RKO (cell line): Measurements from ENCODE around the gene NME4.
A peak's percentile ranks its signal among the peaks of the same experiment; 100 is the strongest.
"Not testable (repeated sequence)": the region's sequence is repeated elsewhere in the genome, so short reads cannot be mapped to it uniquely, and the experiment has no call there.

Source experiments
- DNase-seq: peaks from one replicate; pipeline ENCODE4 v3.0.0-alpha.2; 2016; ENCODE audit warnings: low spot score

NME4 gene

DNA sequence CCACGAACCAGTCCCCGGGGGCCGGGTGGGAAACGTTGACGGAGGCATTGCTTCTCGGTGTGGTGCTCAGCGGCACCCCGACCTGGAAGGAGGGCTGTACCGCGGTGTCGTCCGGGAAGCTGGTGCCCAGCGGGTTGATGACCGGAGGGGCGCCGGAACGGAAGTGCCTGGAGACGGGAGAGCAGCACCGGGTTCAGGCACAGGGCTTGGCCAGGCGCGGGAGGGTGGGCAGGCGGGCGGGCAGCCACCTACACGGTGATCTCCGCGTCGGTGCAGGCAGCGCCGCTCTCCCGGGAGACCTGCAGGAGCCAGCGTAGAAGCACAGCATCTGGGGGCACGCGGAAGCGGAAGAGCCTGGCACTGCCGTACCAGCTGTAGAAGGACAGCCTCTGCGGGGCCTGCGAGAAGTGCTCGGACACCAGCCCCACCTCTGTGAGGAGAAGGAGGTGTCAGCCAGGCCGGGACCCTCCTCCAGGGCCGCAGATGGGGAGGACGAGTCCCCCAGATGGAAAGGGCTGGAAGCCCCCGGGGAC is 19.5 kb upstream of the NME4 start:
- no peak for DNase-seq

DNA sequence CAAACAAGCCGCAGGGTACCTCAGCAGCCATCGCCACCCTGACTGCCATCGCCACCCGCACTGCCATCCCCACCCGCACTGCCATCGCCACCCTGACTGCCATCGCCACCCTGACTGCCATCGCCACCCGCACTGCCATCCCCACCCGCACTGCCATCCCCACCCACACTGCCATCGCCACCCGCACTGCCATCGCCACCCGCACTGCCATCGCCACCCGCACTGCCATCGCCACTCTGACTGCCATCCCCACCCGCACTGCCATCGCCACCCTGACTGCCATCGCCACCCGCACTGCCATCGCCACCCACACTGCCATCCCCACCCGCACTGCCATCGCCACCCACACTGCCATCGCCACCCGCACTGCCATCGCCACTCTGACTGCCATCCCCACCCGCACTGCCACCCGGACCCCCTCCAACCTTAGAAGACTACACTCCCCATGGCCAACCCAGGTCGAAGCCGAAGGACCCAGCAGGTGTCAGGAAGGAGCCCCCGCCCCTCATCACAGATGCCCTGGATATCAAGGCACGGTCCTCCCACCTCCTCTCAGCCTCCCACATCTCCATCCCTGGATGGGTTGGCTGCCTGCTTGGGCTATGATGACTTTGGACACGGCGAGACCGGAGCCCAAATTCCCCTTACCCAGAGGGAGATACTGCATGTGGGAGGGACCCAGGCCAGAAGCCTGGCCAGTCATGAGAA is 18.7 kb upstream of the NME4 start:
- DNase-seq, result not testable (repeated sequence)

DNA sequence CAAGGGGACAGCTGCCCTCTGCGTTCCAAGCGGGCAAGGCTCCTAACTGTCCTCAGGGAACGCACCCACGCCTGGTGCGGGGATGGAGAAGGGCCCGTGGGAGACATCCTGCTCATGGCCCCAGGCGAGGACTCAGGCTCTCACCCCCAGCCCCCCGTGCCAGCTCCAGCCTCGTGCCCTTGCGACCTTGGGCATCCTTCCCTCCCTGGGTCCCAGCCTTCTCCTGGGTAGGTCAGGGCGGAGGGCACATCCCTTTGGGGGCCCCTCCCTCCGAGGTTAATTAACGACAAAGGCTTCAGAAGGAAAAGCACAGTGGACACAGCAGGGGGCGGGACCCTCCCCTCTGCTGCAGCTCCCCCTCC is 18.2 kb upstream of the NME4 start:
- DNase-seq, result no peak

DNA sequence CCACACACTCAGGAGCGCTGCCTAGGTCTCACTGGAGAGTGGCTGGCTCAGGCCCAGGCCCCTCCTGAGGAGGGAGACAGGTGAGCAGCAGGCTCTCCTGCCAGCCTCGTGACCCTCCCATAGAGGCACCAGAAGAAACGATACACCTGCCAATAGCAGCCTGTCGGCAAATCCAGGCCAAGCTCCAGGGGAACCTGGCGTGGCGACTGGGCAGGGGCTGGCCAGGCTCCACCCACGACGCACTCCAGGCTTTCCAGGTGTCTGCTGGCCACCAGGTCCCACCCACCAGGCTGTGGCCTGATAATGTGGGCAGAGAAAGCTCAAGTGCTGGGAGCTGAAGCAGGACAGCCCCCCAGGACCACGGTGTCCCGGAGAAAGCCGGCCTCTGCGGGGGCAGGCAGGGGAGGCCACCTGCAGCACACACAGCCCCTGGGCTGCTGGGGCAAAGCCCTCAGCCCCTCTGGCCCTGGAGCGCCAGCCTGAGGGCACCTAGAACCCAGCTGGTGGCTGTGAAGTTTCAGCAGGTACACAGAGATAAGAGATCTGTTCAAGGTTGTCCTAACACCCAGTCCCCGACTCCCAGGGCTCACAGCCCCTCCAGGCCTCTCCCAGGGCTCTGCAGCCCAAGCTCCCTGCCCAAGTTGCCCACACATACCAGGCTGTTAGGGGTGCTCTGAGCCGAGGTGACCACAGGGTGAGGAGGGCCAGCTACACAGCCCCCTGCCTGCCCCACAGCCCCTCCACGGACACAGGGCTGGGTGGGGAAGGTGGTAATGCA is 17.6 kb upstream of the NME4 start:
- DNase-seq, result no peak

DNA sequence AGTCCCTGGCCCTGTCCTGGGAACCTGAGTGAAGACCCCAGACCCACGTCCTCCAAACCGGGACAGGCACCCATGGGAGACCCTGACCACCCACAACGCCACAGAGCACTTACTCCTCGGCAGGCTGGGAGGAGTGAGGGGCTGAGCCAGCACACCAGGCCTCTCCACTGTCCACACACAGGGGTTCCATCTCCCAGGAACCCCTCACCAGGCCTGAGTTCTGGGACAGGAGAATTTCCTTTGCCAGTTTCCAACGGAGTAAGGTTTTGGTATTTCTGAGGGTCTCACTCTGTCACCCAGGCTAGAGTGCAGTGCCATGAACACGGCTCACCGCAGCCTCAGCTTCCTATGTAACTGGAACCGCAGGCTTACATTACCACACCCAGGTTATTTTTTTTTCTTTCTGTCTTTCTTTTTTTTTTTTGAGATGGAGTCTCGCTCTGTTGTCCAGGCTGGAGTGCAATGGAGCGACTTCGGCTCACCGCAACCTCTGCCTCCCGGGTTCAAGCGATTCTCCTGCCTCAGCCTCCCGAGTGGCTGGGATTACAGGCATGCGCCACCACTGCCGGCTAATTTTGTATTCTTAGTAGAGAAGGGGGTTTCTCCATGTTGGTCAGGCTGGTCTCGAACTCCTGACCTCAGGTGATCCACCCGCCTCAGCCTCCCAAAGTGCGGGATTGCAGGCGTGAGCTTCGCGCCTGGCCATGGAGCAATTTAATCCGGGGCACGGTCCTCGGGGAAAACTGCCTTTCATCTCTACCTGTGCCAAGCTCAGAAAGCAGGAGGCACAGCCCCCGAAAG is 16.8 kb upstream of the NME4 start:
- DNase-seq, result no peak

DNA sequence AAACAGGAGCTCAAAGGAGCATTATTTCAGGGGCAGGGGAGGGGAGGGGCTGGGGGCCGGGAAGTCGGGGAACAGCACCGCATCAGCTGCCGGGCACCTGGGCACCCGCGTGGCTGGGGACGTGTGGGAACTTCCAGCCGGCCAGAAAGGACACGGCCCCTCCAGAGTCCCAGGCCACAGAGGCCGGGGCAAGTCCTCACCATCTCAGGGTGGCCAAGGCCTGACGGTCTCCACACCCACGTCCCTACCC is 16.3 kb upstream of the NME4 start:
- no peak for DNase-seq

DNA sequence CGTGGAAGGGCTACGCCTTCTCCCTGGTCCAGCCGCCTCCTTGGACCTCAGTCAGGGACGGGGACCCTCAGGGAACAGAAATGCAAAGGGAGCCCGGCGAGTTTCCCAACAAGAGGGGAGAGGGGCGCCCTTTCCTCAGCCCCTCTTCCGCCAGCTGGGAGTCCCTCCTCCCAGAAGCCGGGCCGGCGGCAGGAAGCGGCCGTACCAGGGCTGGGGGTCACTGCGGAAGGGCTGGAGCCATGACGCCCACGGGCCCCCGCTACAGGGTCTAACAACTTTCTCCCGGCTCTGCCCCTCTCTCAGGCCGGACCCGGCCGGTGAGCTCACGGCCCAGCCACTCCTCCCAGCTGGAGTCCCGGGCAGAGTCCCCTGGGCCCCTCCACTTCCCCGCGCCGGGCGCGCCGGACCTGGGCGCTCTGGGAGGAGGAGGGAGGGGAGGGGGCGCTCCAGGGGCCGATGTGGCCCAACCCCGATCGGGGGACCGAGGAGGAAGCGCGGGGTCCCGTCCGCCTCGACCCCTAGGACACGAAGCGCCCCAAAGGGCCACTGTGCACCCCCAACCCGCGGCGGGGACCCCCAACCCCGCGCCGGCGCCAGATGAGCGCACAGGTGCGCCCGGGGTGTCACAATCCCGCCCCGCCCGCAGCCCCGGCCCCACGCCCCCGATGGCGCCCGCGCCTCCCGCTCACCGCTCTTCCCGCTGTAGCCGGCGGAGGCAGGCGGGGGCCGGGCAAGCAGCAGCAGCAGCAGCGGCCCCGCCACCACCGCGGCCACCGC is 15.8 kb upstream of the NME4 start:
- DNase-seq, result peak; percentile 41

DNA sequence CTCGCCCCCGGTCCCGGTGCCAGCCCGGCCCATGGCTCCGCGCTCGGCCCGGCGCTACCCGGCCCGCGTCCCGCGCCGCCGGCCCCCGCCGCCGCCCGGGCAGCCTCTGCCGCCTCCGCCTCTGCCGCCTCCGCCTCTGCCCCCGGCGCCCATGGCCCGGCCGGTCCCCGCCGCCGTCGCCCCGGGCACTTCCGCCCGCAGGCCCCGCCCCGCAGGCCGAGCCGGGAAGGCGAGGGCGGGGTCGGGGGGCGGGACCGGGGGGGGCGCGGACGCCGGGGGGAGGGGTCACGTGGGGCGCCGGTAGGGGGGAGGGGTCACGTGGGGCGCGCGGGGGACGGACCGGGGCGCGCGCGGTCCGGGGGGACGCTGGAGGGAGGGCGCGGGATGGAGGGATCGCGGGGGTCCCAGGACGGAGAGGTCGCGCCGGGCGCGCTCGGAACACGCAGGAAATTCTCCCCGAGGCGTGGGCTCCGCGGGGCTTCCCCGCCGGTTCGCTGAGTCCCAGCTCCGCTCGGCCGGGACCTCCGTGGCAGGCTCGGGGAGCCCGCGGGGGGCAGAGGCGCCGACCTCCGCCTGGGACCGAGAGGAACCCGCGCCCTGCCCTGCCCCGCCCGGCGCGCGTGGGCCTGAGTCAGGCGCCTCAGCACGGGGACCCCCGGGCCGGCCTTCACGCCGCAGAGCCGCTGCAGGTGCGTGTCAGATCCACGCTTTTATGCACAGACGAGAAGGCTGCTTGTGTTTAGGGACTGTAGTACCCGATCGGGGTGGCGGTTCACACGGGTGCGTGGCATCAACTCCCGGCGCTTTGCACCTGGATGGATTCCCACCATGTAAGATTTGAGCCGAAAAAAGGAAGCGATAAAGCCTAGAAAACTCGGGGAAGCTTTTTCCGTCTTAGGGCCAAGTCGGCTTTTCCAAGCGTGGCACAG is 14.9 kb upstream of the NME4 start, which contains the start of gene PGAP6:
TSS of gene PGAP6 (minus strand) at position 190 of the 929 bp plus-strand sequence. CDS start at position 33, 157 bp downstream.
- DNase-seq, result peak; percentile 62

DNA sequence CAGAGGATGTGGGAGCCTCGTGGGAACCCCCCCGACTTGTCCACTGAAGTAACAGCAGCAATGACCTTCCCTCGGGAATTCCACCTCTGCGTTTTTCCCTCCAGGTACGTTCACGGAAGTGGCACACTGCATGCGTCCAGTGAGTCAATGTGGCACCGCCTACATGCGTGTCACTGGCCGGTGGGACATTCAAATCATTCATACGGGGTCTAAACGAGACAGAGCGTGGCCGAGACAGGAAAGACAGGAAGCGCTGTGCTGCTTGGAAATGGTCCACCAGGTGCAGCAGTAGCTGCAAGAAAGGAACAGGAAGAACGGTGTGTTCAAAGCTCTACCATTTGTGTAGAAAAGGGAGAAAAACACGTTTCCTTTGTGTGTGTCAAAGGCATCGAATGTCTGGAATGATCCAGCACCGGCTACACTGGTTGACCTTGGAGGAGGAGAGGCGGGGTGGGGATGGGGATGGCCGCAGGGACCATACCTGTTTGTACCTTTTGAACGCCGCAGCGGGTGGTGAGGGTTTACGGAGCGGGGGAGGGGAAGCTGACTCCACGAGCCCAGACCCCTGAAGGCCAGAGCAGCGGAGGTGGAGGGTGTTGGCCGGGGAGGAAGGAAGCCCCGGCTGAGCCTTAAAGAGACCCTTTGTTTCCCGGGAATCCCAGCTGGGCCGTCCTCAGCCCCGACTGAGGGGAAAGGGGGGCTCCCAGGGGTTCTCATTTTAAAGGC is 13.5 kb upstream of the NME4 start:
- no peak for DNase-seq

DNA sequence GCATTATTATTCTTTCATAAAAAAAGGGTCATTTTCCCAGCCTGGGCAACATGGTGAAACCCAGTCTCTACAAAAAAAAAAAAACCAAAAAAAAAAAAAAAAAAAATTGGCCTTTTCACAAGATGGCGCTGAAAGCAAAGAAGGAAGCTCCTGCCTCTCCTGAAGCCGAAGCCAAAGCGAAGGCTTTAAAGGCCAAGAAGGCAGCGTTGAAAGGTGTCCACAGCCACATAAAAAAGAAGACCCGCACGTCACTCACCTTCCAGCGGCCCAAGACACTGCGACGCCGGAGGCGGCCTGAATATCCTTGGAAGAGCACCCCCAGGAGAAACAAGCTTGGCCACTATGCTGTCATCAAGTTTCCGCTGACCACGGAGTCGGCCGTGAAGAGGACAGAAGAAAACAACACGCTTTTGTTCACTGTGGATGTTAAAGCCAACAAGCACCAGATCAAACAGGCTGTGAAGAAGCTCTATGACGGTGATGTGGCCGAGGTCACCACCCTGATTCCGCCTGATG is 10.3 kb upstream of the NME4 start:
- no peak for DNase-seq

DNA sequence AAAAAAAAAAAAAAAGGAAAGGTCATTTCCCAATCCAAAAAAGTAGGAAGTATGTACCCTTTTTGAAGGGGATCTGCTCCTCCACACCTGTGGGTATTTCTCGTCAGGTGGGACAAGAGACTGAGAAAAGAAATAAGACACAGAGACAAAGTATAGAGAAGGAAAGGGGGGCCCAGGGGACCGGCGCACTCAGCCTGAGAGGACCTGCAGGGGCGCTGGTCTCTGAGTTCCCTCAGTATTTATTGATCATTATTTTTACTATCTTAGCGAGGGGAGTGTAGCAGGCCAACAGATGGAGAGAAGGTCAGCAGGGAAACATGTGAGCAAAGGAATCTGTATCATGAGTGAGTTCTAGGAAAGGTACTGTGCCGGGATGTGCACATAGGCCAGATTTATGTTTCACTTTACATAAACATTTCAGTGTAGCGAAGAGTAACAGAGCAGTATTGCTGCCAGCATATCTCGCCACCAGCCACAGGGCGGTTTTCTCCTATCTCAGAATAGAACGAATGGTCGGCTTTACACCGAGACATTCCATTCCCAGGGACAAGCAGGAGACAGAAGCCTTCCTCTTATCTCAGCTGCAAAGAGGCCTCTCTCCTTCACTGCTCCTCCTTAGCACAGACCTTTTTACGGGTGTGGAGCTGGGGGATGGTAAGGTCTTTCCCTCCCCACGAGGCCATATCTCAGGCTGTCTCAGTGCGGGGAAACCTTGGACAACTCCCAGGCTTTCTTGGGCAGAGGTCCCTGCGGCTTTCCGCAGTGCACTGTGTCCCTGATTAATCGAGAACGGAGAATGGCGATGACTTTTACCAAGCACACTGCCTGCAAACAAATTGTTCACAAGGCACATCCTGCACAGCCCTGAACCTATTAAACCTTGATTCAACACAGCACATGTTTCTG is 9.0 kb upstream of the NME4 start:
- not testable (repeated sequence) for DNase-seq

DNA sequence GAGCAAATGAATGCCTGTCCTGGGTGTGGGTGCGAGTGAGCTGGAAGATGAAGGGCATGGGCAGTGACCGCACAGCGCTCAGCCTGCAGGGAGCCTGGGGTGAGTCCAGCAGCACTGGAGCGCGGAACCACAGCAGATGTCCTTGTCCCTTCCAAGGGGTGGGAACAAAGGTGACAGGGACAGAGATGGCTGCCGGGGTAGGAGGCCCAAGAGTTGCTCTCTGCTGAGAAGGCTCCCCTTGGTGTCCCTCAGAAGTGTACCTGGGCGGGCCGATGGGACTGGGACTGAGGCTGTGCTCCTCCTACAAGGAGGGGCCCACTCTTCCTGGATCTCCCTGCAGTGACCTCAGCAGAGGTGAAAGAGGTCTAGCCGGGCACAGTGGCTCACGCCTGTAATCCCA is 7.6 kb upstream of the NME4 start:
- no peak for DNase-seq

DNA sequence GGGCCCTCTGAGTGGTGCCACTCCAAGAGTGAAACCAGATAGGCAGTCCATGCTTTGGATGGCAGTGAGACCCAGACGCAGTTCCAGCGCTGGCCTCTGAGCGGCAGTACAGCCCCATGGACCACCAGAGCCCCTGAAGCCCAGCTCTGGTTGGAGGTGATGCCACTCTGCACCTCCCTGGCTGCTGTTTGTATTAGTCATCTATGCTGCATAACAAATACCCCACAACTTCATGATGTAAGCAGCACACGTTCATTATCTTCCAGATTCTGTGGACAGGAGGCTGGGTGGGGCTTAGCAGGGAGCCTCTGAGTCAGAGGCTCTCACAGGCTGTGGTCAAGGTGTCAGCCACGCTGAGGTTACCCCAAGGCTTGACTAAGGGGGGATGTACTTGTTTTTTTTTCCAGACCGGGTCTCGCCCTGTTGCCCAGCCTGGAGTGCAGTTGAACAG is 5.1 kb upstream of the NME4 start:
- peak; percentile 84 for DNase-seq

DNA sequence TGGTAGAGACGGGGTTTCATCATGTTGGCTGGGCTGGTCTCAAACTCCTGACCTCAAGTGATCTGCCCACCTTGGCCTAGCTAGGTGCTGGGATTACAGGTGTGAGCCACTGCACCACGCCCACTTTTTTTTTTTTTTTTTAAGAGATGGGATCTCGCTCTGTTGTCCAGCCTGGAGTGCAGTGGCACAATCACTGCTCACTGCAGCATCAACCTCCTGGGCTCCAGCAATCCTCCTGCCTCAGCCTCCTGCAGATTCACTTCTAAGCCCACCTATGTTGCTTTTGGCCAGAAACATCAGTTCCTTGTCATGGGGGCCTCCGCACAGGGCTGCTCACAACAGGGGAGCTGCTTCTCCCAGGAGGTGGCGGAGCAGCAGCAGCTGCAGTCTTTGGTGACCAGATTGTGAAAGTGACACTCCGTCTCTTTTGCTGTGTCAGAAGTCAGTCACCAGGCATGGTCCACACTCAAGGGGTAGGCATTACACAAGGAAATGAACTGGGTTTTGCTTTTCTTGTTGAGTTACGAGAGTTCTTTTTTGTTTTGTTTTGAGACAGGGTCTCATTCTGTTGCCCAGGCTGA is 4.5 kb upstream of the NME4 start:
- no peak for DNase-seq

DNA sequence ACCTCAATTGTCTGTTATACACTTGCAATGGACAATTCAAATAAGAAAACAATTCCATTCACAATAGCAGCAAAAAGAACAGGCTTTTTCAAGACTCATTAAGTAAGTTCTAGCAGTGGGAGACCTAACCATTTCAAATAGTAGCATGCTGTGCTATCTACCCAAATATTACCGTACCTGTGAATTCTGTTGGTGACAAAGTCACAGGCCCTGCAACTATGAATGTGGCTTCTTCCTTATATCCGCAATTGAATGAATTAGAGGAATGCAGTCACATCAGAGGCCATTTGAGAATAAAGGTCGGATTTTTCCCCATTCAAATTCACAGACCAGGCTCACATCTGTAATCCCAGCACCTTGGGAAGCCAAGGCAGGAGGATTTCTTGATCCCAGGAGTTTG is 800 bp upstream of the NME4 start:
- no peak for DNase-seq

DNA sequence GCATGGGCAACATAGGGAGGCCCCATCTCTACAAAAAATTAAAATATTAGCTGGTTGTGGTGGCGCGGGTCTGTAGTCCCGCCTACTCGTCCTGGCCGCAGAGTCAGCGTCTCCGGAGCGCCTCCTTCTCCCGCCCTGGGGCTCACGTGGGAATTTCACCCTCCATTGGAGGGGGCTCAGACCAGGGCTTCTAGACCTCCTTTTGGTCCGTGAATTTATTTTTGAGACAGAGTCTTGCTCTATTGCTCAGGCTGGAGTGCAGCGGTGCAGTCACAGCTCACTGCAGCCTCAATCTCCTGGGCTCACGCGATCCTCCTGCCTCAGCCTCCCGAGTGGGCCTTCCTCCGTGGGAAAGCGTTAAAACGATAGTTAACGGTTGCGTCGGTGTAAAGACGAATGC is 394 bp upstream of the NME4 start:
- peak; percentile 30 for DNase-seq

DNA sequence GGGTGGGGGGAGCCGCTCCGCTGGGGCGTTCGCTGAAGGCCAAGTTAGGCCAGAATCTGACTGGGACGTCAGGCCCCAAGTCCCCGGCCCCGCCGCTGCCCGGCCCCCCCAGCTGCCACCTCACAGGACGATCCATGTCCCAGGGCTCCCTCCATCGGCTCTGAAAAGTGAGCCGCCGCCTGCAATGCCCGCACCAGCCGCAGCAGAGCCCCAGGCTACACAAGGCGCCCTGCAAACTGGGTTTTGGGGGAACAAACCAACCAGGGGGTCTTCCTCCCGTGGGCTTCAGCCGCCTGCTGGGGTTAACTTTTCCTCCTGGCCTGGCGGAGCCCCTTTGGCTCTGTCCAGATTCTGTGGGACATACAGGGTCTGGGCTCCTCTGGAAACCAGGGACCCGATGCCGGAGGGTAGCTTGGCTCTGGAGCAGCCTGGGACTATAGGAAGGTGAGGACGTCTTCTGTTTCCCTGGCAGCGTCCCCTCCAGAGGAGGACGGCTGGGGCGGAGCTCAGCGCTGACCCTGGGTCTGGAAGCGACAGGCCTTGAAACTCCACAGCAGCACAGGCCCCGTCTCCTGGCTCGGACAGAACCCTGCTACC is 835 bp downstream of the NME4 start:
- peak; percentile 79 for DNase-seq
